SK-N-SH (cell line): ENCODE measurements around the gene B4GALT1.

Experiments used
- CHD2 ChIP-seq: fragments of 150-350 bp; IDR thresholded peaks from 2 replicates; pipeline ENCODE4 v1.6.1; 2018; ENCODE audit warnings: low read length; ENCODE audit not compliant: partially characterized antibody
- EP300 ChIP-seq, 2 experiments: IDR thresholded peaks; 2 replicates each; pipeline versions ENCODE4 v1.4.0 to v1.6.1; 2012; ENCODE audit warnings: borderline replicate concordance in 1 of 2, low read depth in 1 of 2, low read length in 1 of 2
- EZH2phosphoT487 ChIP-seq: fragments of 200-600 bp; sonication (generic); IDR thresholded peaks from 2 replicates; pipeline ENCODE4 v1.6.1; 2017; ENCODE audit warnings: low read depth, mixed run types, mild to moderate bottlenecking, antibody characterized with exemption, moderate library complexity, borderline replicate concordance
- POLR2AphosphoS5 ChIP-seq: IDR thresholded peaks from 2 replicates; pipeline ENCODE4 v1.6.1; 2012; ENCODE audit warnings: low read depth, low read length
- RAD21 ChIP-seq: IDR thresholded peaks from 2 replicates; pipeline ENCODE4 v1.6.1; 2012; ENCODE audit warnings: mild to moderate bottlenecking, low read length
- RCOR1 ChIP-seq: fragments of 150-350 bp; IDR thresholded peaks from 2 replicates; pipeline ENCODE4 v1.6.1; 2017; ENCODE audit warnings: antibody characterized with exemption, low read length
- TCF12 ChIP-seq: IDR thresholded peaks from 2 replicates; pipeline ENCODE4 v1.4.0; 2012
- TF ChIP-seq, protein P1 (sequence below): IDR thresholded peaks from 2 replicates; pipeline ENCODE4 v1.4.0; 2012; ENCODE audit warnings: low read depth
- TF ChIP-seq, protein P2 (sequence below): fragments of 200-600 bp; sonication (generic); IDR thresholded peaks from 2 replicates; pipeline ENCODE4 v1.6.1; 2017; ENCODE audit warnings: antibody characterized with exemption, mild to moderate bottlenecking, moderate library complexity
- TF ChIP-seq, protein P3 (sequence below): IDR thresholded peaks from 2 replicates; pipeline ENCODE4 v1.6.1; 2012; ENCODE audit warnings: mild to moderate bottlenecking, low read depth, low read length, moderate library complexity

DNA sequence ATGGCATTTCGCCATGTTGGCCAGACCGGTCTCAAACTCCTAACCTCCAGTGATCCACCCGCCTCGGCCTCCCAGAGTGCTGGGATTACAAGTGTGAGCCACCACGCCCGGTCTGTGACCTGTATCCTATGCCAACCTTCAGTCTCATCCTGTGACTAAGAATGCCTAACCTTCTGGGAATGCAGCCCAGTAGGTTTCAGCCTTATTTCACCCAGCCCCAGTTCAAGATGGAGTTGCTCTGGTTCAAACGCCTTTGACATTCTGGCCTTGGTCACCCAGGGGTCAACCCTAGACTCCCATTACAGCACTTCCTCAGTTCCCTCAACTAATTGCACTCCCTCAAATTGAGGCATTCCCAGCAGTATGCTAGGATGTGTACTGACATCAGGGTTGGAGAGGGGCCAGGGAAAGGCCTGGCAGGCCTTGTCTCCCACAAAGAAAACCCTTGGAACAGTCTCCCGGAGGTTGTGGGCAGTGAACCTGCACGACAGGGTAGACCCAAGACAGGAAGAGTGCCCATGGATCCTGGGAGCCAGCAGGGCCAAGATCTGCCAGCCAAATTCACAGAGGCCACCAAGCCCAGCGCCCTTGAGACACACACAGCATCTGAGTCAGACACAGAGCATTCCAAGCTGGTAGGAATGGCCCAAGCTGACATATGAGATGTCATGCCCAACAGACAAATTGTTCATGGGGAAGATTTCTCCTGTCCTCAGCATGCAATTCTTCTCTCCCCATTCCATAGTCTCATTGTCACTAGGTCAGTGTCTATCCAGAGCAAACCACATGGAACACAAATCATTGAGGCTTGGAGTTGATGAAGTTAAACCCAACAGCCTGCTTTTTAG, 65.8 kb downstream of the B4GALT1 start:
- TF ChIP-seq POLR2AphosphoS5 (no peak), EP300 (IDR thresholded peaks at IDR 0.05; ENCODE audit: borderline replicate concordance in 1 of 2, low read depth in 1 of 2, low read length in 1 of 2) (no peak), RAD21 (no peak), CHD2 (no peak), TCF12 (no peak), RCOR1 (no peak), EZH2phosphoT487 (no peak)
- TF ChIP-seq, protein P1, sequence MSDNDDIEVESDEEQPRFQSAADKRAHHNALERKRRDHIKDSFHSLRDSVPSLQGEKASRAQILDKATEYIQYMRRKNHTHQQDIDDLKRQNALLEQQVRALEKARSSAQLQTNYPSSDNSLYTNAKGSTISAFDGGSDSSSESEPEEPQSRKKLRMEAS: peak; percentile 23; the same call in 1 of the 2 replicates
- TF ChIP-seq, protein P2, sequence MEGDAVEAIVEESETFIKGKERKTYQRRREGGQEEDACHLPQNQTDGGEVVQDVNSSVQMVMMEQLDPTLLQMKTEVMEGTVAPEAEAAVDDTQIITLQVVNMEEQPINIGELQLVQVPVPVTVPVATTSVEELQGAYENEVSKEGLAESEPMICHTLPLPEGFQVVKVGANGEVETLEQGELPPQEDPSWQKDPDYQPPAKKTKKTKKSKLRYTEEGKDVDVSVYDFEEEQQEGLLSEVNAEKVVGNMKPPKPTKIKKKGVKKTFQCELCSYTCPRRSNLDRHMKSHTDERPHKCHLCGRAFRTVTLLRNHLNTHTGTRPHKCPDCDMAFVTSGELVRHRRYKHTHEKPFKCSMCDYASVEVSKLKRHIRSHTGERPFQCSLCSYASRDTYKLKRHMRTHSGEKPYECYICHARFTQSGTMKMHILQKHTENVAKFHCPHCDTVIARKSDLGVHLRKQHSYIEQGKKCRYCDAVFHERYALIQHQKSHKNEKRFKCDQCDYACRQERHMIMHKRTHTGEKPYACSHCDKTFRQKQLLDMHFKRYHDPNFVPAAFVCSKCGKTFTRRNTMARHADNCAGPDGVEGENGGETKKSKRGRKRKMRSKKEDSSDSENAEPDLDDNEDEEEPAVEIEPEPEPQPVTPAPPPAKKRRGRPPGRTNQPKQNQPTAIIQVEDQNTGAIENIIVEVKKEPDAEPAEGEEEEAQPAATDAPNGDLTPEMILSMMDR: no peak
- TF ChIP-seq, protein P3, sequence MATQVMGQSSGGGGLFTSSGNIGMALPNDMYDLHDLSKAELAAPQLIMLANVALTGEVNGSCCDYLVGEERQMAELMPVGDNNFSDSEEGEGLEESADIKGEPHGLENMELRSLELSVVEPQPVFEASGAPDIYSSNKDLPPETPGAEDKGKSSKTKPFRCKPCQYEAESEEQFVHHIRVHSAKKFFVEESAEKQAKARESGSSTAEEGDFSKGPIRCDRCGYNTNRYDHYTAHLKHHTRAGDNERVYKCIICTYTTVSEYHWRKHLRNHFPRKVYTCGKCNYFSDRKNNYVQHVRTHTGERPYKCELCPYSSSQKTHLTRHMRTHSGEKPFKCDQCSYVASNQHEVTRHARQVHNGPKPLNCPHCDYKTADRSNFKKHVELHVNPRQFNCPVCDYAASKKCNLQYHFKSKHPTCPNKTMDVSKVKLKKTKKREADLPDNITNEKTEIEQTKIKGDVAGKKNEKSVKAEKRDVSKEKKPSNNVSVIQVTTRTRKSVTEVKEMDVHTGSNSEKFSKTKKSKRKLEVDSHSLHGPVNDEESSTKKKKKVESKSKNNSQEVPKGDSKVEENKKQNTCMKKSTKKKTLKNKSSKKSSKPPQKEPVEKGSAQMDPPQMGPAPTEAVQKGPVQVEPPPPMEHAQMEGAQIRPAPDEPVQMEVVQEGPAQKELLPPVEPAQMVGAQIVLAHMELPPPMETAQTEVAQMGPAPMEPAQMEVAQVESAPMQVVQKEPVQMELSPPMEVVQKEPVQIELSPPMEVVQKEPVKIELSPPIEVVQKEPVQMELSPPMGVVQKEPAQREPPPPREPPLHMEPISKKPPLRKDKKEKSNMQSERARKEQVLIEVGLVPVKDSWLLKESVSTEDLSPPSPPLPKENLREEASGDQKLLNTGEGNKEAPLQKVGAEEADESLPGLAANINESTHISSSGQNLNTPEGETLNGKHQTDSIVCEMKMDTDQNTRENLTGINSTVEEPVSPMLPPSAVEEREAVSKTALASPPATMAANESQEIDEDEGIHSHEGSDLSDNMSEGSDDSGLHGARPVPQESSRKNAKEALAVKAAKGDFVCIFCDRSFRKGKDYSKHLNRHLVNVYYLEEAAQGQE: no peak
